GM12892 (cell line): ENCODE measurements around the gene FBN1.

Source experiments
- POLR2A ChIP-seq: IDR thresholded peaks from 2 replicates; pipeline ENCODE4 v1.6.1; 2011; ENCODE audit warnings: low read depth, low read length, control low read depth
- POLR2AphosphoS5 ChIP-seq: IDR thresholded peaks from 2 replicates; pipeline ENCODE4 v1.6.1; 2011; ENCODE audit warnings: low read depth, low read length, control low read depth

DNA sequence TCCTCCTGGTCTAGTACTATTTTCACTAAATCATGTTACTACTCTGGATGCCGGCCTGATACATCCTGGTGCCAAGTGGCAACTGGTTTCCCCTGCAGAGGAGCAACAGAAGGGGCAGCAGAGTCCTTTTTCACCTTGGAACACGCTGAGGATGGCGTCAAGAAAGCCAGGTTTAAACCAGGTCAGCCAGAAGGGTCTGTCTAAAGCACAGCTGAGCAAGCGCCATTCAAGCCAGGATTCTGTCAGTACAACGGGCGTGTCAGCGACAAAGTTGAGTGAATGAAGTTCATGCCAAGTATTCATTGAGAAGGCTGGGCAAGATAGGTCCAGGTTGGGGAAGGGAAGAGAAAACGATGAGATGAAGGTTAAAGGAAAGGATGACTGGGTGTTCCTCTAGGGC is 88.2 kb downstream of the FBN1 start:
- TF ChIP-seq POLR2AphosphoS5 (no peak), POLR2A (no peak)
